IMR-90 (cell line): ENCODE measurements around the gene POLR3F. TPM values are rescaled to one million over a fixed set of nuclear protein-coding genes. Genes with fewer than 3 reads are reported as not detected.

ENCODE experiments used
- ATAC-seq: fragments of 200-7000 bp; cut with Tn5 transposase; 2 replicates; pipeline ENCODE4 v1.9.1; 2020; ENCODE audit warnings: low read depth, mild to moderate bottlenecking, moderate library complexity
- BruUV-seq: library from RNA; stranded (reverse); fragments of 400-500 nt; replicated peaks from 2 replicates; lab custom pipeline; 2021; lab: Mats Ljungman, UMichigan
- CTCF ChIA-PET: fragments of 300-600 bp; formaldehyde crosslinking; extraction: SDS; loops from one replicate; lab custom pipeline; 2021; ENCODE audit warnings: antibody characterized with exemption; lab: Yijun Ruan, JAX
- POLR2A ChIA-PET: fragments of 300-600 bp; sonication (Branson Sonifier 250); formaldehyde crosslinking; loops from one replicate; lab custom pipeline; 2022; ENCODE audit warnings: antibody characterized with exemption; ENCODE audit not compliant: unreplicated experiment; lab: Charles Lee
- DNase-seq: peaks from one replicate; pipeline ENCODE4 v3.0.0; 2013
- H2AFZ ChIP-seq: replicated peaks from 2 replicates; pipeline ENCODE3; 2013; ENCODE audit warnings: low read length, mild to moderate bottlenecking; ENCODE audit not compliant: poor library complexity
- H2AK5ac ChIP-seq: 2 replicates; pipeline ENCODE4 v1.6.1; 2013; ENCODE audit warnings: low read depth, low read length, inconsistent platforms
- H2AK9ac ChIP-seq: replicated peaks from 2 replicates; pipeline ENCODE3; 2013; ENCODE audit warnings: mild to moderate bottlenecking, low read depth, low read length, moderate library complexity; ENCODE audit not compliant: poor library complexity
- H2BK120ac ChIP-seq: 2 replicates; pipeline ENCODE4 v1.6.1; 2013; ENCODE audit warnings: low read depth, low read length, inconsistent platforms
- H2BK15ac ChIP-seq: 3 replicates; pipeline ENCODE4 v1.6.1; 2013; ENCODE audit warnings: low read depth, low read length, inconsistent platforms
- H2BK20ac ChIP-seq: 2 replicates; pipeline ENCODE4 v1.6.1; 2013; ENCODE audit warnings: low read depth, mild to moderate bottlenecking, inconsistent platforms, low read length, moderate library complexity
- H2BK5ac ChIP-seq: 2 replicates; pipeline ENCODE4 v1.6.1; 2013; ENCODE audit warnings: mild to moderate bottlenecking, low read depth, low read length, inconsistent platforms; ENCODE audit not compliant: poor library complexity, severe bottlenecking
- H3K14ac ChIP-seq: replicated peaks from 2 replicates; pipeline ENCODE4 v1.6.1; 2013; ENCODE audit warnings: low read depth, low read length, inconsistent platforms
- H3K18ac ChIP-seq: 2 replicates; pipeline ENCODE4 v1.6.1; 2013; ENCODE audit warnings: low read depth, low read length, control low read depth
- H3K23ac ChIP-seq: 2 replicates; pipeline ENCODE4 v1.6.1; 2013; ENCODE audit warnings: low read depth, low read length, inconsistent platforms
- H3K27ac ChIP-seq: 2 replicates; pipeline ENCODE4 v1.5.1; 2013; ENCODE audit warnings: mild to moderate bottlenecking, control low read depth, low read length; ENCODE audit not compliant: insufficient read depth
- H3K27me3 ChIP-seq: 2 replicates; pipeline ENCODE4 v1.6.1; 2013; ENCODE audit warnings: low read length; ENCODE audit not compliant: control insufficient read depth, insufficient read depth
- H3K36me3 ChIP-seq: 2 replicates; pipeline ENCODE4 v1.6.1; 2013; ENCODE audit warnings: low read length, mixed read lengths; ENCODE audit not compliant: control insufficient read depth, insufficient read depth
- H3K4ac ChIP-seq: 2 replicates; pipeline ENCODE4 v1.6.1; 2013; ENCODE audit warnings: low read depth, low read length, inconsistent platforms
- H3K4me1 ChIP-seq: 2 replicates; pipeline ENCODE4 v1.6.1; 2013; ENCODE audit warnings: low read length, mixed read lengths; ENCODE audit not compliant: control insufficient read depth, insufficient read depth
- H3K4me2 ChIP-seq: 2 replicates; pipeline ENCODE4 v1.6.1; 2013; ENCODE audit warnings: low read depth, mild to moderate bottlenecking, control low read depth, low read length, moderate library complexity
- H3K4me3 ChIP-seq: 2 replicates; pipeline ENCODE4 v1.5.1; 2013; ENCODE audit warnings: low read depth, mild to moderate bottlenecking, control low read depth, low read length, moderate library complexity; ENCODE audit not compliant: insufficient read depth
- H3K56ac ChIP-seq: 2 replicates; pipeline ENCODE4 v1.6.1; 2013; ENCODE audit warnings: low read length, inconsistent platforms; ENCODE audit not compliant: insufficient read depth; ENCODE audit errors: extremely low read depth
- H3K79me1 ChIP-seq, 2 experiments: 2 replicates each; pipeline ENCODE4 v1.6.1; 2013; ENCODE audit warnings: low read length in 2 of 2, inconsistent platforms in 1 of 2, low read depth in 1 of 2
- H3K9ac ChIP-seq: 2 replicates; pipeline ENCODE4 v1.6.1; 2013; ENCODE audit warnings: low read depth, low read length, control low read depth
- H3K9me1 ChIP-seq: 2 replicates; pipeline ENCODE4 v1.6.1; 2013; ENCODE audit warnings: low read length, inconsistent platforms; ENCODE audit not compliant: insufficient read depth
- H3K9me3 ChIP-seq: 2 replicates; pipeline ENCODE4 v1.6.1; 2013; ENCODE audit warnings: low read length; ENCODE audit not compliant: control insufficient read depth, insufficient read depth
- H4K20me1 ChIP-seq: 2 replicates; pipeline ENCODE4 v1.6.1; 2013; ENCODE audit warnings: low read length, inconsistent platforms; ENCODE audit not compliant: insufficient read depth
- H4K5ac ChIP-seq: 2 replicates; pipeline ENCODE4 v1.6.1; 2013; ENCODE audit warnings: mild to moderate bottlenecking, low read depth, low read length, control low read depth
- H4K8ac ChIP-seq, 2 experiments: 2 replicates each; pipeline ENCODE4 v1.6.1; 2013; ENCODE audit warnings: low read depth in 2 of 2, low read length in 2 of 2, control low read depth in 1 of 2, inconsistent platforms in 1 of 2
- H4K91ac ChIP-seq: 2 replicates; pipeline ENCODE4 v1.6.1; 2013; ENCODE audit warnings: low read depth, low read length, inconsistent platforms; ENCODE audit not compliant: insufficient read depth
- BHLHE40 ChIP-seq: fragments of 150-350 bp; IDR thresholded peaks from 2 replicates; pipeline ENCODE4 v1.6.1; 2016; ENCODE audit warnings: mild to moderate bottlenecking, low read depth, low read length
- CEBPB ChIP-seq: IDR thresholded peaks from 2 replicates; pipeline ENCODE4 v1.6.1; 2012; ENCODE audit warnings: low read depth, low read length, improper control_type of control experiment
- CHD1 ChIP-seq: IDR thresholded peaks from 2 replicates; pipeline ENCODE4 v1.6.1; 2012; ENCODE audit warnings: low read depth, low read length, improper control_type of control experiment
- CTCF ChIP-seq: conservative IDR thresholded peaks from 2 replicates; pipeline ENCODE4 v1.5.1; 2012; ENCODE audit warnings: mild to moderate bottlenecking, low read depth, low read length, improper control_type of control experiment
- ELK1 ChIP-seq: fragments of 150-350 bp; IDR thresholded peaks from 2 replicates; pipeline ENCODE4 v1.6.1; 2016; ENCODE audit warnings: low read depth, mild to moderate bottlenecking, low read length, moderate library complexity, borderline replicate concordance
- FOS ChIP-seq: fragments of 150-350 bp; IDR thresholded peaks from 2 replicates; pipeline ENCODE4 v1.6.1; 2016; ENCODE audit warnings: low read depth, low read length
- MAFK ChIP-seq: IDR thresholded peaks from 2 replicates; pipeline ENCODE4 v1.6.1; 2012; ENCODE audit warnings: low read depth, low read length, improper control_type of control experiment
- MAZ ChIP-seq: IDR thresholded peaks from 2 replicates; pipeline ENCODE4 v1.6.1; 2012; ENCODE audit warnings: low read depth, mild to moderate bottlenecking, low read length, improper control_type of control experiment, moderate library complexity, borderline replicate concordance
- MXI1 ChIP-seq: IDR thresholded peaks from 2 replicates; pipeline ENCODE4 v1.6.1; 2012; ENCODE audit warnings: low read depth, mild to moderate bottlenecking, low read length, moderate library complexity, borderline replicate concordance
- NFE2L2 ChIP-seq: fragments of 150-350 bp; IDR thresholded peaks from 2 replicates; pipeline ENCODE4 v1.6.1; 2016; ENCODE audit warnings: low read depth, mild to moderate bottlenecking, low read length
- POLR2A ChIP-seq: IDR thresholded peaks from 2 replicates; pipeline ENCODE4 v1.6.1; 2012; ENCODE audit warnings: mild to moderate bottlenecking, low read depth, low read length
- RAD21 ChIP-seq: IDR thresholded peaks from 2 replicates; pipeline ENCODE4 v1.6.1; 2012; ENCODE audit warnings: low read length, improper control_type of control experiment
- RCOR1 ChIP-seq: IDR thresholded peaks from 2 replicates; pipeline ENCODE4 v1.6.1; 2012; ENCODE audit warnings: mild to moderate bottlenecking, low read length, improper control_type of control experiment; ENCODE audit not compliant: insufficient replicate concordance
- RFX5 ChIP-seq: IDR thresholded peaks from 2 replicates; pipeline ENCODE4 v1.8.0; 2012; ENCODE audit warnings: low read depth, mild to moderate bottlenecking, low read length, moderate library complexity
- SMC3 ChIP-seq: fragments of 150-350 bp; IDR thresholded peaks from 2 replicates; pipeline ENCODE4 v1.6.1; 2016; ENCODE audit warnings: low read depth, mild to moderate bottlenecking, antibody characterized with exemption, low read length, moderate library complexity
- dilution Hi-C: fragments of 300-500 bp; cut with HindIII; formaldehyde crosslinking; loops from one replicate; pipeline ENCODE4 v1.14.3; 2018; ENCODE audit warnings: low sequenced_read_pairs; ENCODE audit not compliant: unreplicated experiment
- in situ Hi-C: fragments of 300-500 bp; cut with MboI; formaldehyde crosslinking; loops from 3 replicates; pipeline ENCODE4 v1.14.3; 2019; ENCODE audit warnings: low sequenced_read_pairs, inconsistent platforms, mixed read lengths
- intact Hi-C: fragments of 100-400 bp; cut with micrococcal nuclease; formaldehyde crosslinking; loops from 2 replicates; pipeline ENCODE4 v1.10.0; 2022
- polyA plus RNA-seq, 3 experiments: library from polyadenylated mRNA; depleted of rRNA; stranded (reverse); fragments of >200 nt; gene quantifications; 2 replicates each; pipeline ENCODE4 v1.2.3, GENCODE V29; 2012; ENCODE audit warnings: low replicate concordance in 1 of 3
- total RNA-seq: library from RNA; depleted of rRNA; stranded (reverse); fragments of >200 nt; gene quantifications from 2 replicates; pipeline ENCODE4 v1.2.3, GENCODE V29; 2012
- TF ChIP-seq, protein P1 (sequence below): fragments of 150-350 bp; IDR thresholded peaks from 2 replicates; pipeline ENCODE4 v1.6.1; 2017; ENCODE audit warnings: mild to moderate bottlenecking, antibody characterized with exemption, low read length, low read depth

Gene POLR3F
- total and polyA plus RNA-seq, 2 of the 4 experiments (the other 2 are of a cell fraction): 5.7 to 7.2 TPM

DNA sequence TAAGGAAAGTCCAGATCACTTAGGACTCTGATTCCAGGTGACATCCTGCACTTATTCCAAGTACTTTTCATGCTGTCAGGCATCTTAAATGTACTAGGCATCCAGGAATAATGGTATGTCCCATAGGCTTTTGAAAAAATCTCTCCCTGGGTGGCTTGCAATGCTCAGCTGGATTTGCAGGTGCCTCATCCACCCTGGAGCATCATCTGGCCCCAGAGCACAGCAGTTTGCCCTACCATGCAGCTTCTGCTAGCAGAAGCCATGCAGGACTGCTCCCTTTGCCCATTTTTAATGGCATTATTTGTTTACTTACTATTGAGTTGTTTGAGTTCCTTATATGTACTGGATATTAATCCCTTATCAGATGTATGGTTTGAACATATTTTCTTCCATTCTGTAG is 45.6 kb upstream of the POLR3F start:
- DNase-seq (no peak), ATAC-seq (no peak)
- in situ Hi-C loops: no loop called here
- ChIA-PET CTCF (no interaction called here), POLR2A (no interaction called here)
- Histone ChIP-seq H3K9me1 (no peaks in the 10 kb centered on the region), H4K20me1 (no peaks in the 10 kb centered on the region), H3K79me1 (no peaks in the 10 kb centered on the region), H3K27ac (no peak overlapping the region), H3K27me3 (no peaks in the 10 kb centered on the region), H3K36me3 (no peaks in the 10 kb centered on the region), H3K4me1 (no peaks in the 10 kb centered on the region), H2AFZ (no peak overlapping the region), H3K56ac (no peak overlapping the region), H2AK9ac (no peak overlapping the region), H3K4ac (no peak overlapping the region), H4K91ac (no peak overlapping the region), H2AK5ac (no peak overlapping the region), H3K4me3 (no peak overlapping the region), H3K14ac (no peak overlapping the region), H2BK15ac (no peak overlapping the region), H2BK120ac (no peak overlapping the region), H3K23ac (no peak overlapping the region), H2BK5ac (no peak overlapping the region), H3K18ac (no peak overlapping the region), H4K8ac (no peak overlapping the region), H4K5ac (no peak overlapping the region), H3K9me3 (no peaks in the 10 kb centered on the region), H3K4me2 (no peak overlapping the region), H3K9ac (no peak overlapping the region), H2BK20ac (no peak overlapping the region)
- dilution Hi-C loops: no loop called here
- intact Hi-C loops: no loop called here
- BruUV-seq: no TSS peak
- TF ChIP-seq, protein P1, sequence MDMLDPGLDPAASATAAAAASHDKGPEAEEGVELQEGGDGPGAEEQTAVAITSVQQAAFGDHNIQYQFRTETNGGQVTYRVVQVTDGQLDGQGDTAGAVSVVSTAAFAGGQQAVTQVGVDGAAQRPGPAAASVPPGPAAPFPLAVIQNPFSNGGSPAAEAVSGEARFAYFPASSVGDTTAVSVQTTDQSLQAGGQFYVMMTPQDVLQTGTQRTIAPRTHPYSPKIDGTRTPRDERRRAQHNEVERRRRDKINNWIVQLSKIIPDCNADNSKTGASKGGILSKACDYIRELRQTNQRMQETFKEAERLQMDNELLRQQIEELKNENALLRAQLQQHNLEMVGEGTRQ: no peak
- TF ChIP-seq MAZ (no peak), CEBPB (no peak), BHLHE40 (no peak), FOS (no peak), CTCF (no peak), RAD21 (no peak), SMC3 (no peak), NFE2L2 (no peak), RCOR1 (no peak), MAFK (no peak), RFX5 (no peak), ELK1 (no peak), CHD1 (no peak), POLR2A (no peak), MXI1 (no peak)
